Chondrocyte (in vitro differentiated cells): ENCODE results near the gene EXOC6. TPM values are rescaled to one million over a fixed set of nuclear protein-coding genes. Genes with fewer than 3 reads are reported as not detected.

Experiments used
- DNase-seq: peaks from one replicate; pipeline ENCODE4 v3.0.0; 2021; ENCODE audit warnings: mixed read lengths, low spot score
- H3K27ac Mint-ChIP-seq: one replicate; pipeline ENCODE4 v1.8.0; 2021; ENCODE audit warnings: mild to moderate bottlenecking, moderate library complexity, mixed read lengths; ENCODE audit not compliant: unreplicated experiment
- H3K27me3 Mint-ChIP-seq: 2 replicates; pipeline ENCODE4 v1.8.0; 2021; ENCODE audit warnings: low read depth, mixed read lengths
- H3K36me3 Mint-ChIP-seq: 2 replicates; pipeline ENCODE4 v1.8.0; 2021; ENCODE audit warnings: low read depth, mixed read lengths
- H3K4me1 Mint-ChIP-seq: 2 replicates; pipeline ENCODE4 v1.8.0; 2021; ENCODE audit warnings: low read depth, mild to moderate bottlenecking, mixed read lengths
- H3K4me3 Mint-ChIP-seq: one replicate; pipeline ENCODE4 v1.8.0; 2021; ENCODE audit warnings: mild to moderate bottlenecking, moderate library complexity, mixed read lengths; ENCODE audit not compliant: unreplicated experiment
- H3K9me3 Mint-ChIP-seq: 2 replicates; pipeline ENCODE4 v1.8.0; 2021; ENCODE audit warnings: low read depth, mixed read lengths
- total RNA-seq: library from RNA; stranded (reverse); gene quantifications from 3 replicates; pipeline ENCODE4 v1.2.1, GENCODE V29; 2021
- TF ChIP-seq, protein P1 (sequence below): fragments of 200-600 bp; sonication (generic); IDR thresholded peaks from 2 replicates; pipeline ENCODE4 v1.5.0; 2021; ENCODE audit warnings: antibody characterized with exemption, mild to moderate bottlenecking, moderate library complexity

Gene EXOC6
- total RNA-seq, 1 donor from 2014 or later: 7.2 TPM

DNA sequence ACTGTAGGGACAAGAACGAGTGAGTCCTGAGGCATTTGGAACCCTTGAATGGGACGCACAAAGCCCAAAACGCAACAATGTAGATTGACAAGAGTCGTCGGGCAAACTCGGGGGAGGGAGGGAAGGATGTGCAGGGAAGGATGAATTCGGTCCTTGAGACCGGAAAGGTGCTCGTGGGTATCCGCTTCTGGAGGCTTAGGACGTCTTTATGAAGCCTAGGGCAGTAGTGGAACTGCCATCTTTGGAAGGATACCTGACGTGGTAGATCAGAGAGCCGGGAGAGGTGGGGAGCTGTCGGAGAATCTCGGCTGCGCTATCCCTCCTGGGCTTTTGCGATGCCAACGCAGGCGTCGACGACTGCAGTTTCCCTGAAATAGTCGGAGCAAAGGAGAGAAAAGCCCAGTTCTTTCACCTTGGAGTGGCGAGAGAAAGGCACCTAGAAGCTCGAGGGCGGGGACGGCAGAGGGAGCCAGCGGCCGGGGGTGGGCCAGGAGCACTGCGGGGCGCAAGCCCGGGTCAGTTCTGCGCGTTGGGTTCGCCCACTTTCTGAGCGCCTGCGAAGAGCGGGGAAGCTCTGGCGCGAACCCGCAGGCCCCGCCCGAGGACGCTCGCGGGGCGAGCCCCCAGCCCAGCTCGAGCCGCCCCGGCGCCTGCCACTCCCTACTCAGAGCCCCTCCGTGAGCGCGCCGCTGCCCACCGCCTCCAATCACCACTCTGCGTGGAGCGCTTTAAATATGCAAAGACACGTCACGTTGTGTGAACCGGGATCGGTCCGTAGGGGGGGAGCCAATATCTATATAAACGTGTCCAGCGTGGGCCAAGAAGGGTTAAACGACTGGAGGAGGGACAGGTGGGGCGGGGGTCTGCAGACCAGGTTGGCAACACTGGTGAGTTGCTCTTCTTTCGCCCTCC is 211.9 kb downstream of the EXOC6 start, which contains the start of gene CYP26C1:
Gene CYP26C1 (plus strand): TSS at position 824 of the 912 bp plus-strand sequence. CDS start 466 bp downstream, outside the sequence.
- H3K4me1 Mint-ChIP-seq: peaks cover 16% of the 10 kb centered on the region
- TF ChIP-seq, protein P1, sequence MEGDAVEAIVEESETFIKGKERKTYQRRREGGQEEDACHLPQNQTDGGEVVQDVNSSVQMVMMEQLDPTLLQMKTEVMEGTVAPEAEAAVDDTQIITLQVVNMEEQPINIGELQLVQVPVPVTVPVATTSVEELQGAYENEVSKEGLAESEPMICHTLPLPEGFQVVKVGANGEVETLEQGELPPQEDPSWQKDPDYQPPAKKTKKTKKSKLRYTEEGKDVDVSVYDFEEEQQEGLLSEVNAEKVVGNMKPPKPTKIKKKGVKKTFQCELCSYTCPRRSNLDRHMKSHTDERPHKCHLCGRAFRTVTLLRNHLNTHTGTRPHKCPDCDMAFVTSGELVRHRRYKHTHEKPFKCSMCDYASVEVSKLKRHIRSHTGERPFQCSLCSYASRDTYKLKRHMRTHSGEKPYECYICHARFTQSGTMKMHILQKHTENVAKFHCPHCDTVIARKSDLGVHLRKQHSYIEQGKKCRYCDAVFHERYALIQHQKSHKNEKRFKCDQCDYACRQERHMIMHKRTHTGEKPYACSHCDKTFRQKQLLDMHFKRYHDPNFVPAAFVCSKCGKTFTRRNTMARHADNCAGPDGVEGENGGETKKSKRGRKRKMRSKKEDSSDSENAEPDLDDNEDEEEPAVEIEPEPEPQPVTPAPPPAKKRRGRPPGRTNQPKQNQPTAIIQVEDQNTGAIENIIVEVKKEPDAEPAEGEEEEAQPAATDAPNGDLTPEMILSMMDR: no peak
- peaks cover 17% of the 10 kb centered on the region for H3K27me3 Mint-ChIP-seq
- H3K9me3 Mint-ChIP-seq: no peaks in the 10 kb centered on the region
- peak within 1 kb of the TSS; percentile 13 for H3K4me3 Mint-ChIP-seq
- no peak within 1 kb of the TSS for H3K27ac Mint-ChIP-seq
- DNase-seq: no peak
- H3K36me3 Mint-ChIP-seq: peaks cover 2% of the 10 kb centered on the region

DNA sequence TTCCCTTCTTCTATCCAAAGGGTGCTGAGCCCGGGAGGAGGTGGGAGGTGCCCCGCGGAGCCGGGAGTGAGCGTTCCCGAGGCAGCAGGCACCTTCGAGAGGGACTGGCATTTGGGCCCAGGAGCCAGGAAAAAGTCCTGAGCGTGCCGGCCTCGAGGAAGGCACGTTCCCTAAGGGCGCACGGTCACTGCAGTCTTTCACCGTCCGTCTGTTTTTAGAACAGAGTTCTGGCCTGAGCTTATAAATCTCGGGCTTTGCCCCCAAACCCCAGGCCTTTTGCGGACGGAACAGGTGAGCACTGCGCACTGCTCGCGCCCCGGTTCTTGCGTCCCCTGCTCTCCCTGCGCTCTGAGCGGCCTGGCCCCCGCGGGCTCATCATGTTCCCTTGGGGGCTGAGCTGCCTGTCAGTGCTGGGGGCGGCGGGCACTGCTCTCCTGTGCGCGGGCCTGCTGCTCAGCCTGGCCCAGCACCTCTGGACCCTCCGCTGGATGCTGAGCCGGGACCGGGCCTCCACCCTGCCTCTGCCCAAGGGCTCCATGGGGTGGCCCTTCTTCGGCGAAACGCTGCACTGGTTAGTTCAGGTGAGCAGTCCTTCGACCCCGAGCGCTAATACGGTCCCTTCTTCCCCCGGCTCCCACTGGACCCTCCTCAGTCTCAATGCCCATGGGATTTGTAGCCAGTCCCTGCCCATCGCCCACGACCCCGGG is 212.7 kb downstream of the EXOC6 start:
- H3K4me1 Mint-ChIP-seq: peaks cover 20% of the 10 kb centered on the region
- peaks cover 21% of the 10 kb centered on the region for H3K27me3 Mint-ChIP-seq
- no peak overlapping the region for H3K4me3 Mint-ChIP-seq
- no peaks in the 10 kb centered on the region for H3K9me3 Mint-ChIP-seq
- DNase-seq: no peak
- H3K36me3 Mint-ChIP-seq: peaks cover 2% of the 10 kb centered on the region
- H3K27ac Mint-ChIP-seq: no peak overlapping the region
- TF ChIP-seq, protein P1: no peak

DNA sequence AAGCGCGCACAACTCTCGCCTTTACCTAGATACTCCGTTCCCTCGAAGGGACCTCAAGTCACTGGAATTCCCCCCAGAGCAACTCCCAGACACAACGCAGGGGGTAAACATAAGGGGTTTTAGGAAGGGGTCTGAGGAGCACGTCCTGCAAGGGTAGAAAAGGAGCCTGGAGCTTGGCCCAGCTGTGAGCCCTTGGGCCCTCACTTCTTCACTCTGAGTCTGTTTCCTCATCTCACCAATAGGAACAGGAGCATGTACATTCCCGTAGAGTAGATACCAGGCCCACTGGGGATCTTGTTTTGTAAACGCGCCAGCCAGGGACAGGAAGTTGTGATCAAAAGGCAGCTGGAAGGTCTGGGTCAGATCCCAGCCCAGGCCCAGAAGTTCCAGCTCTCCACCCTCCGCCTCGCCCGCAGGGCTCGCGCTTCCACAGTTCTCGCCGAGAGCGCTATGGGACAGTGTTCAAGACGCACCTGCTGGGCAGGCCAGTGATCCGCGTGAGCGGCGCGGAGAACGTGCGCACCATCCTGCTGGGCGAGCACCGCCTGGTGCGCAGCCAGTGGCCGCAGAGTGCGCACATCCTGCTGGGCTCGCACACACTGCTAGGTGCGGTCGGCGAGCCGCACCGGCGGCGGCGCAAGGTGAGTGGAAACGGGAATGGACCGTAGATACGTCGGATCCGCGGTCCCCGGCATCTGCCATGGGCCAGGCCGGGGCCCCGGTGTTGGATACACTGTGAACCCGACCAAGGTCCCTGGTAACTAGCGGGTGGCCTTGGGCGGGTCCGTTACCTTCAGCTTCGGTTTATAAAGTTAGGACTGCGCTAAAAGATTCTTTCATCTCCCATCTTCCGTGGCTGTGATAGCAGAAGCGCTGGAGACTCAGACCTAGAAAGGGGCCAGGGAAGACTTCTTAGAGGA is 213.5 kb downstream of the EXOC6 start:
- H3K27ac Mint-ChIP-seq: no peak overlapping the region
- TF ChIP-seq, protein P1: no peak
- peak overlapping the region; percentile 52 for H3K4me3 Mint-ChIP-seq
- peaks cover 20% of the 10 kb centered on the region for H3K4me1 Mint-ChIP-seq
- peaks cover 2% of the 10 kb centered on the region for H3K36me3 Mint-ChIP-seq
- no peak for DNase-seq
- no peaks in the 10 kb centered on the region for H3K9me3 Mint-ChIP-seq
- H3K27me3 Mint-ChIP-seq: peaks cover 27% of the 10 kb centered on the region

DNA sequence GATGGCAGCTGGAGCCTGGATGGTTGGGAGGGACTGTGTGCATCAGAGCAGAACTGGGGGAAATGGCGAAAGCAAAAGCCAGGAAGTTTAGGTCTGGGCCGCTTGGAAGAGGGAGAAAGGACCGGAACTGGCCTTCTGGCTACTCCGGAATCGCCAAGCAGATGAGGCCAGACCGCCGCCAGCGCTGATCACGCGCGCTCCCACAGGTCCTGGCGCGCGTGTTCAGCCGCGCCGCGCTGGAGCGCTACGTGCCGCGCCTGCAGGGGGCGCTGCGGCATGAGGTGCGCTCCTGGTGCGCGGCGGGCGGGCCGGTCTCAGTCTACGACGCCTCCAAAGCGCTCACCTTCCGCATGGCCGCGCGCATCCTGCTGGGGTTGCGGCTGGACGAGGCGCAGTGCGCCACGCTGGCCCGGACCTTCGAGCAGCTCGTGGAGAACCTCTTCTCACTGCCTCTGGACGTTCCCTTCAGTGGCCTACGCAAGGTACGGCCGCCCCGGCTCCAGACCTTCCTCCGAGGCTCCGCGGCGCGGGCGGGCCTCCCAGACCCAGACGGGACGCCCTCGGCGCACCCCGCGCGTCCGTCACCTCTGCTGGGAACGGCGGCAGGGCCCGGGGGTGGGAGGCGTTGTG is 214.3 kb downstream of the EXOC6 start:
- peaks cover 35% of the 10 kb centered on the region for H3K27me3 Mint-ChIP-seq
- H3K4me1 Mint-ChIP-seq: peaks cover 23% of the 10 kb centered on the region
- peaks cover 2% of the 10 kb centered on the region for H3K36me3 Mint-ChIP-seq
- DNase-seq: no peak
- H3K27ac Mint-ChIP-seq: no peak overlapping the region
- no peaks in the 10 kb centered on the region for H3K9me3 Mint-ChIP-seq
- TF ChIP-seq, protein P1: peak; percentile 82
- peak overlapping the region; percentile 52 for H3K4me3 Mint-ChIP-seq
